ENCODE data around the gene RHPN2. TPM values are rescaled to one million over a fixed set of nuclear protein-coding genes. Genes with fewer than 3 reads are reported as not detected.

The RHPN2 gene
- total and polyA plus RNA-seq, 2 of the 8 experiments (the other 6 are each of a cell fraction or from before 2014, with no cell fraction given), result 22.8 to 31.1 TPM

DNA sequence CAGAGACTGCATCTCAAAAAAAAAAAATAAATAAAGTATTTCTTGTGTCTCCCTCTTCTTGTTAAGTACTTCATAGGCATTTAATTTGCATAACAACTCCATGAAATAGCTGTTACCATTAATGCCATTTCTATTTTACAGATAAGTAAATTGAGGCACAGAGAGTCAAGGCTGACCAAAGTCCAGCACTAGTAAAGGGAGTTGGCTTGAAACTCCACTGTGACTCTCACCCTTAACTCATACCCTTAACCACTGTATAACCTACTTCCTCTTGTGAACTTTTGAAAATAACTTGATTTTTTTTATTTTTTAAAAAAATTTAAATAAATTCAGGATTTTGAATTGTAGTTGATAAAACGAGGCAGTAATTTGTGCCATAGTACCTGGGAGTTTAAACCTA, 22.3 kb upstream of the RHPN2 start:
- H3K23ac ChIP-seq (ENCODE audit: insufficient read length), result no peak overlapping the region
- H3K79me2 ChIP-seq (ENCODE audit: control insufficient read depth in 1 of 2, insufficient read depth in 2 of 2, low read length in 2 of 2), result peaks cover 0 to 3% of the 10 kb centered on the region in 2 experiments; a peak in 1 of 4 replicates
- no peaks in the 10 kb centered on the region for H3K27me3 ChIP-seq (replicated peaks in 1 of 4; ENCODE audit: control insufficient read depth in 3 of 4, extremely low read depth in 1 of 4, insufficient read depth in 3 of 4, low read length in 3 of 4)
- H3K4ac ChIP-seq (replicated peaks; ENCODE audit: insufficient read length, low read depth, low read length), result no peak overlapping the region
- H3K4me2 ChIP-seq (ENCODE audit: insufficient read depth in 1 of 2, low read depth in 2 of 2, low read length in 2 of 2), result no peak overlapping the region
- no peak overlapping the region for H3K14ac ChIP-seq (ENCODE audit: insufficient read length)
- no peak overlapping the region for H2BK120ac ChIP-seq (replicated peaks; ENCODE audit: low read depth, low read length)
- DNase-seq (ENCODE audit: low read depth in 1 of 2, low spot score in 2 of 2), result no peak
- no peaks in the 10 kb centered on the region for H3K9me3 ChIP-seq (ENCODE audit: insufficient read depth in 2 of 2, low read depth in 1 of 2, low read length in 1 of 2)
- H3K36me3 ChIP-seq (ENCODE audit: control insufficient read depth in 2 of 4, insufficient read depth in 4 of 4, low read length in 3 of 4), result peaks cover 3 to 10% (median 3%) of the 10 kb centered on the region in 4 experiments; a peak in 6 of 8 replicates
- no peak overlapping the region for H4K5ac ChIP-seq (ENCODE audit: insufficient read length, low read depth, low read length)
- H3K9ac ChIP-seq (replicated peaks in 1 of 4; ENCODE audit: extremely low read depth in 1 of 4, low read depth in 3 of 4, low read length in 3 of 4), result no peak overlapping the region
- peaks cover 3% of the 10 kb centered on the region; the same call in 1 of the 2 replicates for H3K79me1 ChIP-seq (ENCODE audit: low read depth, low read length)
- no peak overlapping the region for H4K91ac ChIP-seq (replicated peaks; ENCODE audit: insufficient read length, low read length)
- no peak overlapping the region for H3K18ac ChIP-seq (ENCODE audit: extremely low read depth, low read length)
- 100% methylated on average over 1 of the region's 1 CpG; no CpG with 5 or more reads in 1 of the 2 experiments for WGBS, 2 experiments (ENCODE audit: extremely low coverage in 1 of 2, insufficient coverage in 1 of 2, insufficient read length in 1 of 2, insufficient replicate concordance in 2 of 2, low coverage in 1 of 2, low lambda C conversion rate in 2 of 2, missing lambda C conversion rate in 1 of 2)
- POLR2A ChIA-PET (ENCODE audit: partially characterized antibody), result interaction anchor here (1.0 kb wide), 1 partner anchor 20 kb away, joined by 3 read pairs; no protein-coding TSS in a partner anchor
- no peak for FAIRE-seq
- no peak overlapping the region for H2BK20ac ChIP-seq (ENCODE audit: low read length)
- peaks cover 1% of the 10 kb centered on the region; the same call in 1 of the 2 replicates for H3K23me2 ChIP-seq (ENCODE audit: low read depth, low read length)
- H2BK5ac ChIP-seq (ENCODE audit: low read depth, low read length), result no peak overlapping the region
- no peak overlapping the region for H2AFZ ChIP-seq (ENCODE audit: low read length)
- H2BK15ac ChIP-seq (ENCODE audit: low read length), result no peak overlapping the region
- no peak overlapping the region for H3K4me3 ChIP-seq (ENCODE audit: extremely low read depth in 1 of 4, insufficient read depth in 2 of 4, low read depth in 3 of 4, low read length in 4 of 4)
- peaks cover 0 to 3% of the 10 kb centered on the region in 2 experiments for H4K20me1 ChIP-seq (replicated peaks in 1 of 2; ENCODE audit: control insufficient read depth in 1 of 2, insufficient read depth in 2 of 2, low read length in 2 of 2)
- H3K27ac ChIP-seq (ENCODE audit: low read depth, low read length), result no peak overlapping the region
- H4K8ac ChIP-seq (ENCODE audit: extremely low read depth, insufficient read depth, low read length), result no peak overlapping the region
- H2BK12ac ChIP-seq (ENCODE audit: low read depth, low read length), result no peak overlapping the region
- H2AK5ac ChIP-seq (ENCODE audit: low read depth, low read length), result no peak overlapping the region
- H3K4me1 ChIP-seq (replicated peaks in 1 of 4; ENCODE audit: control insufficient read depth in 3 of 4, insufficient read depth in 4 of 4, low read length in 3 of 4), result peaks cover 0 to 2% (median 0%) of the 10 kb centered on the region in 4 experiments; a peak in 1 of 7 replicates
- CTCF ChIA-PET (ENCODE audit: partially characterized antibody), result interaction anchor here (0.6 kb wide), 1 partner anchor 1588 kb away, joined by 3 read pairs; no protein-coding TSS in a partner anchor
- no peak overlapping the region for H3K56ac ChIP-seq (replicated peaks; ENCODE audit: insufficient read length, low read depth, low read length)
- TF ChIP-seq RBBP5 (IDR thresholded peaks at IDR 0.05; ENCODE audit: borderline replicate concordance, low read depth, low read length) (no peak), HDAC2 (IDR thresholded peaks at IDR 0.05; ENCODE audit: borderline replicate concordance in 1 of 2, low read depth in 2 of 2, low read length in 2 of 2) (no peak)
- TF ChIP-seq, protein P1, sequence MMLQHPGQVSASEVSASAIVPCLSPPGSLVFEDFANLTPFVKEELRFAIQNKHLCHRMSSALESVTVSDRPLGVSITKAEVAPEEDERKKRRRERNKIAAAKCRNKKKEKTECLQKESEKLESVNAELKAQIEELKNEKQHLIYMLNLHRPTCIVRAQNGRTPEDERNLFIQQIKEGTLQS (IDR thresholded peaks at IDR 0.05; ENCODE audit: insufficient read depth, low read depth, low read length), result no peak
